SW480 (cell line): ENCODE data around the gene USP6NL.
"Not testable (repeated sequence)": the region's sequence is repeated elsewhere in the genome, so short reads cannot be mapped to it uniquely, and the experiment has no call there.

ENCODE experiments used
- DNase-seq: peaks from one replicate; pipeline ENCODE4 v3.0.0-alpha.2; 2016; ENCODE audit warnings: low spot score

The USP6NL gene

DNA sequence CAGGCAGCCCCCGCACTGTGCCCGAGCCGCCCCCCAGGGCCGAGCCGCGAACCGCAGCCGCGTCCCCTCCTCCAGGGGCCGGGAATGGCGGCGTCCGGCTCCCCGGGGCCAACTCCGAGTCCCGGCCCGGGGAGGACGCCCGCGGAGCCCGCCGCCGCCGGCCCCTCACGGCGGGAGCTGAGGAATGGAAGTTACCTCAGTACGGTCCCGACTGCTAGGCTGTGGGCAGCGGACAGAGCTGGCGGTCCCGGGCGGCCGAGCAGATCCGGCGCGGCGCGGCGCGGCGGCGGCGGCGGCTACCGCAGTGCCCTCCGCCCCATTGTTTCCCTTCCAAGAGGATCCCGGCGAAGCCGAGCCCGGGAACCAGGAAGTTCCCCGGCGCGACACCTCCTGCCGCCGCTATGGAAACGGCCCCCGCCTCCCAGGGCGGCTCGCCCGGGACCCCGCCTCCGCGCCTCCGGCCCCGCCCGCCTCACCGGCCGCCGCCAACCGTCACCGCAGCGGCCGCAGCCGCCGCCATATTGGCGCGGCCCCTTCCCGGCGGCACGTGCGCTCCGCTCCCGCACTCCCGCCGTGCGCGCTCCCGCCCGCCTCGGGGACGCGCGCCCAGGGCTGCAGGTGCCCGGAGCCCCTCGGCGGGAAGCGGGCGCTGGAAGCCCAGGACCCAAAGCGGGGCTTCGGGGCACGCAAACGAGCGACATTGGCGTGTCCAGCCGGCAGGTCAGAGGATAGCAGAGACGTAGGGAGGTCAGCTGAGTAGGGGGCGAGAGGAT lies at the start of gene USP6NL:
Gene USP6NL, minus strand, starts transcription at position 403 of the 773 bp plus-strand sequence. CDS start 14,016 bp downstream, outside the sequence.
- DNase-seq = peak; percentile 82

DNA sequence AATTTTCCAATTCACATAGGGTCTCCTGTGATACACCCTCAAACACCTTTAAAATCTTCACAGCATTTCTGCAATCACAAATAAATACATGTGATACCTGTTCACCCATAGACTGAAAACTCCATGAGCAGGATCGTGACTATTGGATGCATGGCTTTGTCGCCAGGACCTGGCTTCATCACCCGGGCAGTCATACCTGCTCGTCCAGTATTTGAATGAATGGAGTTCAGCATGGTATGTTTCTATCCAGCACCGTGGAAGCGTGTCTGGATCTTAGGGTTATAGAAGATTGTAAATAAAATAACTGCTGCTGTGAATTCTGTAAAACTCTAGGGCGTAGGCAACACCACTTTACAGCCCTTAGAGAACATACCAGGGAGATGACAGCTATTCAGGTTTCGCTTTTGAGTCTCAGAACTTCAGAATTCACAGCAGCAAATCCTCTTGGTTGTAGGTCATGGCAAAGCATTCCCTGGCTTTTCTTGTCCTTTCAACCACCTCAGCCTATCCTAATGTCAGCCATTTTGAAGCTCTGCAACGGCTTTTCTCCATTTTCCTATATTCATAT lies 47.4 kb upstream of the USP6NL start:
- no peak for DNase-seq

DNA sequence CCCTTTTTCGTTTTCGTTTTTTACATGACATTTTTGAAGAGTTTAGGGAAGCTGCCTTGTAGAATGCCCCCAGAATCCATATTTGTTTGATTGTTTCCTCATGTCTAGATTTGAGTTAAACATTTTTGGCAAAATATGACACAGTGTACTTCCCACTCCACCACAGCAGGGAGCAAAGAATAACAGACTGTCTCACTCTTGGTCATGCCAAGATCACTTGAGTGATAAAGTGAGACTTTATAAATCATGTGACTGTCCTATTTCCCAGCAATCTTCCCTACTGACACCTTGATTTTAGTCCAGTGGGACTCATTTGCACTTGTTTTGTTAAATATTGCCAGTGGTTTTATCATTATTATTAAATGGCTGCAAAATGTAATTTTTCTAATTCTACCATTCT lies 44.4 kb upstream of the USP6NL start:
- DNase-seq = no peak

DNA sequence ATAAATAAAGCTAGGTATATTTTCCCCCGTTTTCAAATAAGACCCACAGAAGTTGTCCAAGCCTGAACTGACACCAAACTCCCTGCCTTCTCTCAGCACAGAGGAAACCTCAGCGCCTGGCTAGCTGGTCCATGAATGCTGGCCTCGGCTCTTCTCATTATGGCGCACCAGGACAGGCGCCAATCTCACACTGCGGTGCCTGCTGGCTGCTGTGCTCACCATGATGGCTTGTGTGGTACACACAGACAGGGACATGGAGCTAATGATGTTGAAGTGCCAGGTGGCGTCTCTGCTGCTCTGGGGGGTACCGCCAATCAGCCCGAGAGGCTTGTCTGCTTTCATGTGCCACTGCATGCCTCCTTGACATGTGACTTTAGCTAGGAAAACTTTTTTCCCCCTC lies 43.2 kb upstream of the USP6NL start:
- DNase-seq = no peak

DNA sequence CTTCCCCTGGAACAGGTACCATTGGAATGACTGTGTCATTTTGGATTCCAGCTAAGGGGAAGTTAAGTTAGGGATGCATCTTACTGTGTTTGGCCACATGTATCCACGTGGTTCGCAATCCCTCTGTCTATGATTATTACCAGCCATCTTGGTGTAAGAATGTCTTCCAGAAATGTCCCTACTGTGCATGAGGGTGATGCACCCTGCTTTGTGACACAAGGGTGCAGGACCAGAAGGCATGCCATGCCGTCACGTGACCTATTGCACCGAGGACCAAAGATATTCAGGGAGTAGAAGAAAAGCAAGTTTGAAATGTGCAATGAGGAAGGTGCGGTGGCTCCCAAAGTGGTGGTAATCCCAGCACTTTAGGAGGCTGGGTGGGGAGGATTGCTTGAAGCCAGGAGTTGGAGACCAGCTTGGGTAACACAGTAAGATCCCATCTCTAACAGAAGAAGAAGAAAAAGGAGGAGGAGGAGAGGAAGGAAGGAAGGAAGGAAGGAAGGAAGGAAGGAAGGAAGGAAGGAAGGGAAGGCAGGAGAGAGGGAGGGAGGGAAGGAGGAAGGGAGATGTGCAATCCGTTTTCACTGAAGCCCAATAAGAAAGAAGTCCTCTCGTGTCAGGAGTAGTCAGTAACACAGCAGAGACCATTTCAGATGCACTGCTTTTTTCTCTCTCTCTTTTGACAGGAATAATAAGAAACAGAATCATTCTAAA lies 42.5 kb upstream of the USP6NL start:
- no peak for DNase-seq

DNA sequence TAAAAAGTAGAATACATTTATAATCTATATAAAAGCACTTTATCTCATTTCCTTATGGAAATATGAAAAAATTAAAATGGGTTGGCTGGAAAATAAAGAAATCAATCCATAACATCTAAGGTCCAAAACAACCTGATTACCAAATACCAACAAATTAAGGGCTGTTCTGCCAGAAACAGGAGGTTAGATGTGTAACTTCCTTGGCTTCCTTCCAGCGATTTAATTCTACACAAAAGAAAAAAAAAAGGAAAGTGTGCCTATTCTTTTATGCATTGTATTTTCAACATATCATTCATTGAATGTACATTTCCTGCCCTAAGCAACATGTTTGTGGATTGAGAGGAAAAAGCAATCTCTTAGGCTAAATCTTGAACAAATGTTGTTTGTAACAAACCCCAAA lies 36.2 kb upstream of the USP6NL start:
- DNase-seq = no peak

DNA sequence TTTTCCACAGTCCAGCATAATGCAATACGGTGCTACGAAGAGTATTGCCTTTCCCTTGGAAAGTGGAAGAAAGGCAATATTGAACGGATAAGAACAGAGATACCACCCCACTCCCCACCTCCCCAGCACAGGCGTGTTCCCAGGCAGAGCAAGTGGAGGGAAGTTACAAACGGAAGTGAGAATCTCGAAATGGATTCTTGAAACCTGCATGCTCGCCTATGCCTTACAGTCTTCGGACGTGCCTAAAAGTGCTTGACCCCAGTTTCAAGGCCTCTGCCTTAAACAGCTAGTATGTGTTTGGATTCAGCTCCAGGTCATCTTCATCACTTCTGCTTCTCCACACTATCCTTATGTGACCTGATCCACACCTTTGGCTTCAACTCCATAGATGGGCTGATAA lies 35.0 kb upstream of the USP6NL start:
- no peak for DNase-seq

DNA sequence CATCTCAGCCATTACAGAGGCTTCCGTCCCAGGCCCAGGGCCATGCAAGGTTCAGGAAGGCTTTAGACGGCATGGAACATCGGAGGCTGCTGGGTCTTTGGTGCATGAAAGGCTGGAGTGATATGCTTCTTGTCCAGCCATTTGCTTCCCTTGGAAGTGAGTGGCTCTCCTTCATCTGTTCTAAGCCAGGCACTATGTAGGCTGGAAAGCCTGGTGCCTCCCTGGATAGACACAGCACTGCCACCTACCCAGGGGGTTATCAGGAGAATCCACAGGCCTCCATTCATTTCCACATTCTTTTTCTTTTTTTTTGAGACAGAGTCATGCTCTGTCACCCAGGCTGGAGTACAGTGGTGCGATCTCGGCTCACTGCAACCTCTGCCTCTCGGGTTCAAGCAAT lies 31.6 kb upstream of the USP6NL start:
- DNase-seq = no peak

DNA sequence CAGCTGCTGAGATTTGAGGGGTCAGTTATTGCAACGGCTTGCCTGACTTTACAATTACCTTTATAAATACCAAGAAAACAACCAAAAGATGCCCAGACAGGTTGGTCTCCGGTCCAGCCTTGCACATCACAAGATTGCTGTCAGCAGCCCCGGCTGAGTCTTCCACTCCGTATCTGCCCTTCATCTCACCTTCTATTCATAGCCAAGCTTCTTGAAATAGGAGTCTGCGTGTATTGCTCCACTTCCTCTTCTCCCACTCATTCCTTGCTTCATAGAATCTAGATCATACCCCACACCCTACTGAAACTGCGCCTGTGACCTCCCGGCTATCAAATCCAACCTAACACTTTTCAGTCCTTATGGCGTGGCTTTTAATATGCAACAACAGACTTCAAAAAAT lies 31.1 kb upstream of the USP6NL start:
- DNase-seq = no peak

DNA sequence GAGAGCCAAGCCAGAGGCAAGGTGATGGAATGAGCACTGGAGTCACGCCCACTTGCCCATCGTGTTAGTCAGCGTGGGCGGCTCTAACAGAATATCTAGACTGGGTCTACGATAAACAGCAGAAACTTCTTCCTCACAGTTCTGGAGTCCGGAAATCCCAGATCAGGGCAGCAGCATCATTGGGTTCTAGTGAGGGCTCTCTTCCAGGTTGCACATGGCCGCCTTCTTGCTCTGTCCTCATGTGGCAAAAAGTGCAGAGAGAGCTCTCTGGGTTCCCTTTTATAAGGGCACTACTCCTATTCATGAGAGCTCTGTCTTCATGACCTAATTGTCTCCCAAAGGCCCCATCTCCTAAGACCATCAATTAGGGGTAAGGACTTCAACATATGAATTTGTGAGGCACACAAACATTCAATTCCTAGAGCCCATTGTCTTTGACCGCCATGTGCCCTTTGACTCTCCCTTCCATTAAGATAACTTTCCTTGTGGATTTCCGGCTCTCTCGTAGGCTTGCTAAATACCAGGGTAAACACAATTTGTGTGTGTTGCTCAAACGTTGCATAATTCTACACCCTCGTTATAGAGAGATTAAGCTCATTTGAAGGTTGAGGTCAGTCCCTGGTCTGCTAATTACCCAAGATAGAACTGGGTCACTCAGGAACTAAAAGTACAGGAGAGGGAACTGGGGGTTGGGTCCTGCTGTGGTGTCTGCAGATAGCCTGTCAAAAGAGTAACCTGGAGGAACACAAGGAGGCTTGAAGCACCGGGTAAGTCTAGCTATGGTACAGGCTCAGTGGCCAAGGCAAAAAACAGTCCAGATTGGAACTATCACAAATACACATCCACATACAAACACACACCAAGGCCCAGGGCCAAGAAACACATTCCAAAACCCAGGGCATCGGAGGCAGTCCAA lies 28.7 kb upstream of the USP6NL start:
- DNase-seq = no peak

DNA sequence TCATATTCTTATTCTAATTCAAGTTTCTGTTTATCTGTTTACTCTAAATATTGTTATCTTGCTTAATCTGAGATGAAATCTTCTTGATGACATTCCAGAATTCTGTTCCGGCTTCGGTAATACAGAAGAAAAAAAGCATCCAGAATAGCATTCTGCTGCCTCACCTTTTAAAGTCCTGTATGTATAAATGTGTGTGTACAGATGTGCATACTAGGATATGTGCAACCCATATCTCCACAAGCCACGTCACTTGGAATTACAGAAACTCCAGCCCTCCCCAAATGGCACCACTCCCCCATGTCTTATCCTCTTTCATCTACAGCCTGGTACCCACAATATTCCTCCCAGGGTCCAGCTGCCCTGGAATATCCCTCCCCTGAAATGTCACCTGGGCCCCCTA lies 27.9 kb upstream of the USP6NL start:
- DNase-seq = no peak

DNA sequence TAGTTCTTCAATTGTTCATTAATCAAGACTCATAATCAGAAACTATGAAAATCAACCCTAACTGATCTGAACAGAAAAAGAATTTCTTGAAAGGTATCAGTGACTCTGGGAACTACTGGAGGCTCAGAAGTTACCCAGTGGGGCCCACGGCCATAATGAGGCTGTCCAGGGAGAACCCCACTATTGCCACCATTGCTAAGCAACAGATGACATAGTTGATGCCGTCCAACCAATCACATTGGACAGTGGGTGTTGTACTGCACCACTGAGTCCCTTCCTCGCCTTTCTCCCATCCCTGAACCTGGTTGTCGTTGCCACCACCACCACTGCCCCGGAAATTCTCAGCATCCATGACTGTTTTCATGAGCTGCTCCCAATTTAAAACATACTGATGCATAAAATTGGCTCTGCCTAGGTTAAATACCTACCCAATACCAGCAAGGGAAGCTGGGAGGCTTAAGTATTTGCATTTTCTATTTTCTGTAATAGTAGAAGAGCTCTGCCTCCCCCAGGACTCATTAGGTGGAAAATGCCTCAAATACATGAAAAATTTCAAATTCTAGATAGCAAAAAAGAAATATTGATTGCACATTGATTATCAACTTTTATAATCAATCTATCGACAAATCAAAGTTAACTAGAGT lies 26.7 kb upstream of the USP6NL start:
- no peak for DNase-seq

DNA sequence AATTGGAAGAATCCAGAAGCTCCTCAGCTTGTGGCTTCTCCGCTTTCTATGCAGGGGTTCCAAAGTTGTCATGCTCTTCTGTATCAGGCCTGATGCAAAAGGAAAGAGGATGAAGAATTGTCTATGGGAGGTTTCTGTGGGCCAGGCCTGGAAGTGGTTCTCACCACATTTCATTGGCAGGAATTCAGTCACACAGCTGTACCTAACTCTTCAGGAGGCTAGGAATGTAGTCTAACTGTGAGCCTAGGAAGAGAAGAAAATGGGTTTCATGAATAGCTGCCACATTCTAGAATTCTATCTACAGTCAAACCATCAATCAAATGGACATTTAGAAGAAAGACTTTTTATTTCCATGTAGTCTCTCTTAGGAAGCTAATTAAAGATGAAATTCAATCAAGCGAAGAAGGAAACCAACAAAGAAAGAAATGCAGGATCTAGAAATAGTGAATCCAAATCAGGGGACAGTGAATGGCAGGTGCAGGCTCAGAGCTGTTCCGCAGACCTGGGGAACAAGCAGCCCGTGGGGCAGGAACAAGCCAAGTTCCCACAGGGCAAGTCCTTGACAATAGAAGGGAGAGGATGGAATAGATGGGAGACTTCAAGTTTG lies 25.4 kb upstream of the USP6NL start:
- DNase-seq = no peak

DNA sequence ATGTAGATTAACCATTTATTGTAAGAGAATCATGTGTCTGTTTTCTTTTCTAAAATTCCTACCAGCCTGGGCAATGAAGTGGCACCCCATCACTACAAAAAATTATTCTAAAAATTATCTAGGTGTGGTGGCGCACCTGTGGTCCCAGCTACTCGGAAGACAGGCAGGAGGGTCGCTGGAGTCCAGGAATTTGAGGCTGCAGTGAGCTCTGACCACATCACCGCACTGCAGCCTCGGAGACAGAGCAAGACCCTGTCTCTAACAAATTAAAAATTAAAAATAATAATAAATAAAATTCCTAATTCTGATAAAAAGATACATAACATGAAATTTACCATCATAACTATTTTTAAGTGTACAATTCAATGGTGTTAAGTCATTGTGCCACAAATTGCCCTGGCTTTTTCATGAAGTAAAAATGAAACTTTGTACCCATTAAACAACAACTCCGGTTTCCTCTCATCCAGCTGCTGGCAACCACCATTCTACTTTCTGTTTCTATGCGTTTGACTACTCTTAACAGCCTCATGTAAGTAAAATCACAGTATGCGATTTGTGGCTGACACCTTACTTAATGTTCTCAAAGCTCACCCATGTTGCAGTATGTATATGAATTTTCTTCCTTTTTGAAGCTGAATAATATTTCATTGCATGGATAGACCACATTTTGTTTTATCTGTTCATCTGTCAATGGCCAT lies 20.6 kb upstream of the USP6NL start:
- DNase-seq = no peak

DNA sequence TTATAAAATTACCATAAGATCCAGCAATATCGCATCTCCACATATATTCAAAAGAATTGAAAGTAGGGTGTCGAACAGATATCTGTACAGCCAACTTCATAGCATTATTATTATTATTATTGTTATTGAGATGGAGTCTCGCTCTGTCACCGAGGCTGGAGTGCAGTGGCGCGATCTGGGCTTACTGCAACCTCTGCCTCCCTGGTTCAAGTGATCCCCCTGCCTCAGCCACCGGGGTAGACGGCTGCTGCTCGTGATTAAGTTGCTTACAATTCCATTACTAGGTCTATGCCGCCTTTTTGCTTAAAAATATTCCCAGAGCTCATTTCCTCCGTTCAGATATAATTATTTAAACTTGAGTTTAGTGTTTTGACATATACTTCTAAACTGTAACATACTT lies 19.8 kb upstream of the USP6NL start:
- no peak for DNase-seq

DNA sequence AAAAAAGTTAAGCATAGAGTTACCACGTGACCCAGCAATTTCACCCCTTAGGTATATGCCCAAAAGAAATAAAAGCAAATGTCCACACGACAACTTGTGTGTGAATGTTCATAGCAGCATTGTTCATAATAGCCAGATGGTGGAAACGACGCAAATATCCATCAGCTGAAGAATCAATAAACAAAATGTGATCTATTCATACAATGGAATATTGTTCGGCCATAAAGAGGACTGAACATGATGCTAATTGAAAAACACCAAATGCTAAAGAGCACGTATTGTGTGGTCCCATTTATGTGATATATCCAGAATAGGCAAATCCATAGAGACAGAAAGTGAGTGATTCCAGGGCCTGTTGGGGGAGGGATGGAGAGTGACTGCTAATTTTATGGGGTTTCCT lies 18.3 kb upstream of the USP6NL start:
- DNase-seq = no peak

DNA sequence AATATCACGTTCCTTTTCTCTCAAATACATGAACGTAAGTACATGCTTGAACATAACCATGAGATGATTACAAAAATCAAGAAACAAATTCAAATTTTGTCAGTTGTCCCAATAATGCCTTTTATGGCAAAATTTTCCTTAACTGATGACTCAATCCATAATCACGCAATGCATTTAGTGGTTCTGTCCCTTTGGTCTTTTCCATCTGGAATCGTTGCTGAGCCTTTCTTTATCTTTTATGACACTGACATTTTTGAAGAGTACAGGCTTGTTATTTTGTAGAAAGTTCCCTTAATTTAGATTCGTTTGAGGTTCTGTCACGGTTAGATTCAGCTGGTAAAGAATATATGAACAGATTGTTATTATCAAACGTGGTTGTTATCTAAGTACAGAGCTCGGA lies 16.5 kb upstream of the USP6NL start:
- not testable (repeated sequence) for DNase-seq

DNA sequence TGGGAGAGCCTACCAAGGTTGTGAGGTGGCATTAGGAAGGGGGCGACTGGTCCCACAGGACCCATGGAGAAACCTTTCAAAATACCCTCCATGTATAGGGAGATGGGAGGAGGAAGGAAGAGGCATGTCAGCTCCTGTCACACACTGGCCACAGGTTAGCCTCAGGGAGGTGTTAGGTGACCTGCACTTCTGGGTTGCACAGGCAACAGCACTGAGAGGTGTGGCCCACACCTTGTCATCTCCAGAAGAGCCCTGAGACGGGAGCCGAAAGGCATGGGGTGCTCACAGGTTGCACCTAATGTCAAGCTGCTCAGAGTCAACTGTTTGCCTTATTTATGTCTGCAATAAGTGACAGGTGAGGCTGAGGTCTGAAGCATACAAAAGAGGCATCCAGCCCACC lies 14.6 kb upstream of the USP6NL start:
- no peak for DNase-seq

DNA sequence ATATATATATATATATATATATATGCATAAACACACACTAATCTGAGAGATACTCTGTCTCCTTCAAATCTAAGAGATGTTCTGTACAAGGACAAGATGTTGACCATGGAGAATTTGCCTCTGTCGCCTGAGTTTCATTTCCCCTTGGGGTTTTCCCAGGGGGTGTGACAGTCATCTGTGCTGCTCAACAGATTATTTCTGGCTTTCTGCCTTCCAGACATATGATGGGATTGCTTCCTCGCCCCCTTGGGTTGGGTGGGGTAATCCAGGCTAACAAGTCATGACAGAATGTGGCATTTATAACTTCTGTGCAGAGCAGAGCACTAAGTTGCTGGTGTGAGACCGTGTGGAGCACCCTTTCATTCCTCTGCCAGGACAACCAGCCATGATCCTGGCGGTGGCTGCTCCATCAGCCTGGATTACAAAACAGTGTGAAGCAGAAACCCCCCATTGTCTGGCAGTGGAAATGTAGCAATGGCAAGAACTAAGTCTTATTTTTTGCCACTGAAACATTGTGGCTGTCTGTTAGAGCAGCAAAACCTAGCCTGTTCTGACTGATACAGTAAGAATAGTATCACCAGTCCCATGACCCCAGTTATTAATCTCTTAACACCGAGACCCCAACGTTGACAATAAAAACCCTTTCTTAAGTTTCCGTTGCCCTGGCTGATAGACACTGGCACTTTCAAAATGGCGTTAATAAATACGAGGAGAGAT lies 13.7 kb upstream of the USP6NL start:
- DNase-seq = no peak

DNA sequence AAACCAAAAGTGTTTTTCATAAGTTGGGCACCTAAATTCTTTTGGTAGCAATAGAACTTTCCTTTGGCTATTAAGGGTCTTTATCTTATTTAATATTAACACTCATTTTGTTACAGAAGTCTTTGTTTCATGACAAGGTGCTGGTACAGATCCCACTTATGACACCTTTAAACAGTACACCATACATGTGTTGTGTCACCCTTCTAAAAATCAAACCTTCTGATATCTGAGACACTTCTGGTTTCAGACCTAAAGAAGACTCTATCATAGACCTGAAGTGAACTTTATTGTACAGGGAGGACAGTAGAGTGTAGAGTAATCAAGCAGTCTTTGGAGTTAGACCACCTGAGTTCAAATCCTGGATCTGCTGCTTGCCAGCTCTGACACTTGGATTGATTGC lies 5.8 kb upstream of the USP6NL start:
- DNase-seq = no peak
